Suppressor macrophage treated with lipopolysaccharide for 1 hour (primary cell): Measurements from ENCODE around the gene RAB6B.
A peak's percentile ranks its signal among the peaks of the same experiment; 100 is the strongest.
"Not testable (repeated sequence)": the region's sequence is repeated elsewhere in the genome, so short reads cannot be mapped to it uniquely, and the experiment has no call there.

Experiments
- DNase-seq, 3 donors: peaks; one replicate each; pipeline ENCODE4 v3.0.0-alpha.2; 2020 to 2022

Gene RAB6B

GRCh38 chr3:133804896-133805295 is 90.8 kb downstream of the RAB6B start:
- no peak for DNase-seq

GRCh38 chr3:133803469-133803868 is 92.2 kb downstream of the RAB6B start:
- peak; percentile 23 to 41 (median 39) for DNase-seq

GRCh38 chr3:133799794-133800585 is 95.7 kb downstream of the RAB6B start:
- peak; percentile 72 to 85 (median 73) for DNase-seq

- no peak for DNase-seq
These were observed 98.1 kb downstream of the RAB6B start for GRCh38 chr3:133797396-133798105.

GRCh38 chr3:133792171-133792763 is 103.4 kb downstream of the RAB6B start:
- DNase-seq: peak in 1 of 3 donors; percentile 4

GRCh38 chr3:133788024-133788423 is 107.7 kb downstream of the RAB6B start:
- DNase-seq: no peak

- DNase-seq: no peak
These were observed 111.9 kb downstream of the RAB6B start for GRCh38 chr3:133783762-133784161.

- no peak for DNase-seq
These were observed 113.2 kb downstream of the RAB6B start for GRCh38 chr3:133782454-133782853.

GRCh38 chr3:133781570-133781969 is 114.1 kb downstream of the RAB6B start:
- no peak for DNase-seq

GRCh38 chr3:133780756-133781155 is 114.9 kb downstream of the RAB6B start:
- not testable (repeated sequence) for DNase-seq

- no peak for DNase-seq
These were observed 116.0 kb downstream of the RAB6B start for GRCh38 chr3:133779626-133780203.

- no peak for DNase-seq
These were observed 117.7 kb downstream of the RAB6B start for GRCh38 chr3:133777807-133778568.

- no peak for DNase-seq
These were observed 118.8 kb downstream of the RAB6B start for GRCh38 chr3:133776794-133777438.

GRCh38 chr3:133775835-133776234 is 119.8 kb downstream of the RAB6B start:
- no peak for DNase-seq

GRCh38 chr3:133775309-133775708 is 120.4 kb downstream of the RAB6B start:
- no peak for DNase-seq
